Mucosa of descending colon (tissue), 3 donors: ENCODE measurements around the gene VWA5B2. TPM values are rescaled to one million over a fixed set of nuclear protein-coding genes. Genes with fewer than 3 reads are reported as not detected.

Experiments
- ATAC-seq: fragments of 200-7000 bp; cut with Tn5 transposase; one replicate; pipeline ENCODE4 v1.9.1; 2020; ENCODE audit warnings: mild to moderate bottlenecking, moderate library complexity
- DNase-seq, 3 donors: peaks; one replicate each; pipeline ENCODE4 v3.0.0-alpha.2; 2020
- H3K36me3 ChIP-seq: fragments of 200-600 bp; one replicate; pipeline ENCODE4 v1.8.0; 2021; ENCODE audit warnings: low read depth, mild to moderate bottlenecking
- H3K4me1 ChIP-seq: fragments of 200-600 bp; one replicate; pipeline ENCODE4 v1.8.0; 2021; ENCODE audit warnings: low read depth, mild to moderate bottlenecking
- H3K4me3 ChIP-seq: fragments of 200-600 bp; one replicate; pipeline ENCODE4 v1.8.0; 2021; ENCODE audit warnings: mild to moderate bottlenecking
- H3K9me3 ChIP-seq: fragments of 200-600 bp; one replicate; pipeline ENCODE4 v1.8.0; 2021; ENCODE audit warnings: mild to moderate bottlenecking
- CTCF ChIP-seq: fragments of 200-600 bp; IDR thresholded peaks from one replicate; pipeline ENCODE4 v1.8.0; 2022; ENCODE audit warnings: antibody characterized with exemption, mild to moderate bottlenecking
- intact Hi-C, 2 donors: fragments of 100-400 bp; cut with DNase I in 1 of 2; cut with micrococcal nuclease in 1 of 2; formaldehyde crosslinking; loops; one replicate each; pipeline versions ENCODE4 v1.11.0 to v1.11.1; 2022; cut with DNase I, micrococcal nuclease
- total RNA-seq, 3 donors: library from RNA; stranded (reverse); fragmentation: NEBNext Ultra II Directional in 2 of 3; extraction: Animal tissue kit (Norgen Biotek cat#: 25700) in 2 of 3; gene quantifications; one replicate each; pipeline versions ENCODE4 v1.2.1 to v1.2.4, GENCODE V29; 2021 to 2023
- donor health status: DM: no; HTN: no; CAD: no; lungs with moderate emphysema.
- donor health status: DM: no; HTN: no; CAD: no.
- donor health status: DM: no; HTN: yes; CAD: no.

The VWA5B2 gene
- total RNA-seq, 3 donors from 2014 or later = 0.60 to 2.9 (median 2.6) TPM

- Histone ChIP-seq H3K4me1 (peaks cover 10% of the 10 kb centered on the region), H3K4me3 (peak overlapping the region; percentile 77), H3K36me3 (peaks cover 14% of the 10 kb centered on the region), H3K9me3 (no peaks in the 10 kb centered on the region)
- ATAC-seq = peak; percentile 98
- DNase-seq = peak; percentile 99 to 100 (median 99)
- intact Hi-C loops = no loop called here
- TF ChIP-seq CTCF = no peak
Observed at GRCh38 chr3:184185461-184186183, 43.8 kb upstream of the VWA5B2 start.

- intact Hi-C loops = no loop called here
- Histone ChIP-seq H3K4me1 (peaks cover 10% of the 10 kb centered on the region), H3K36me3 (peaks cover 14% of the 10 kb centered on the region), H3K4me3 (peak within 1 kb of the TSS; percentile 77), H3K9me3 (no peaks in the 10 kb centered on the region)
- ATAC-seq = peak; percentile 57
- peak in 1 of 3 donors; percentile 83 for DNase-seq
- no peak for TF ChIP-seq CTCF
Observed at GRCh38 chr3:184186184-184186901, 43.0 kb upstream of the VWA5B2 start, which contains the start of gene ABCF3. TSS of gene ABCF3 (plus strand) at chr3:184186199. CDS start at chr3:184186208, 9 bp downstream.

GRCh38 chr3:184186902-184187207 is 42.5 kb upstream of the VWA5B2 start:
- intact Hi-C loops = no loop called here
- Histone ChIP-seq H3K36me3 (peaks cover 10% of the 10 kb centered on the region), H3K4me1 (peaks cover 10% of the 10 kb centered on the region)

GRCh38 chr3:184188080-184188479 is 41.3 kb upstream of the VWA5B2 start:
- peaks cover 5% of the 10 kb centered on the region for H3K36me3 ChIP-seq
- intact Hi-C loops = no loop called here
- no peak for ATAC-seq

More at GRCh38 chr3:184186902-184187207, 42.5 kb upstream of the VWA5B2 start:
- Histone ChIP-seq H3K9me3 (no peaks in the 10 kb centered on the region), H3K4me3 (peak overlapping the region; percentile 77)
- ATAC-seq = no peak
- DNase-seq = no peak
- TF ChIP-seq CTCF = no peak

DNA sequence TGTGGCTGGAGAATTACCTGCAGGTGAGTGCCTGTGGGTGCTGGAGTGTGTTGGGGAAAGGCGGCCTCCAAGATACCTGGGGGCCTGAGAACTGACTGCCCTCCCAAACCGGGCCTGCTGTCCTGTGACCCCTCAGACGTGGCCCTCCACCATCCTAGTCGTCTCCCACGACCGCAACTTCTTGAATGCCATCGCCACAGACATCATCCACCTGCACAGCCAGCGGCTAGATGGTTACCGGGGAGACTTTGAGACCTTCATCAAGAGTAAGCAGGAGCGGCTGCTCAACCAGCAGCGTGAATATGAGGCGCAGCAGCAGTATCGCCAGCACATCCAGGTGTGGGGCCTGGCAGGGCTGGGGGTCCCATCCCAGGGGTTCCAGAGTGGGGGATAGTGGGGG is 40.0 kb upstream of the VWA5B2 start:
- H3K4me3 ChIP-seq = no peak overlapping the region
- H3K9me3 ChIP-seq = no peaks in the 10 kb centered on the region
- intact Hi-C loops = no loop called here
- peaks cover 10% of the 10 kb centered on the region for H3K4me1 ChIP-seq
- no peak for DNase-seq
- no peak for TF ChIP-seq CTCF
- ATAC-seq = no peak
- H3K36me3 ChIP-seq = no peaks in the 10 kb centered on the region

More at GRCh38 chr3:184188080-184188479, 41.3 kb upstream of the VWA5B2 start:
- Histone ChIP-seq H3K4me1 (peaks cover 10% of the 10 kb centered on the region), H3K9me3 (no peaks in the 10 kb centered on the region), H3K4me3 (no peak overlapping the region)
- DNase-seq = no peak
- TF ChIP-seq CTCF = no peak
